ENCODE data around the gene SDK1.

SDK1 gene

GRCh38 chr7:4123823-4124222 is 822.8 kb downstream of the SDK1 start:
- no peak for DNase-seq (ENCODE audit: low read depth in 3 of 3, low spot score in 1 of 3)

DNA sequence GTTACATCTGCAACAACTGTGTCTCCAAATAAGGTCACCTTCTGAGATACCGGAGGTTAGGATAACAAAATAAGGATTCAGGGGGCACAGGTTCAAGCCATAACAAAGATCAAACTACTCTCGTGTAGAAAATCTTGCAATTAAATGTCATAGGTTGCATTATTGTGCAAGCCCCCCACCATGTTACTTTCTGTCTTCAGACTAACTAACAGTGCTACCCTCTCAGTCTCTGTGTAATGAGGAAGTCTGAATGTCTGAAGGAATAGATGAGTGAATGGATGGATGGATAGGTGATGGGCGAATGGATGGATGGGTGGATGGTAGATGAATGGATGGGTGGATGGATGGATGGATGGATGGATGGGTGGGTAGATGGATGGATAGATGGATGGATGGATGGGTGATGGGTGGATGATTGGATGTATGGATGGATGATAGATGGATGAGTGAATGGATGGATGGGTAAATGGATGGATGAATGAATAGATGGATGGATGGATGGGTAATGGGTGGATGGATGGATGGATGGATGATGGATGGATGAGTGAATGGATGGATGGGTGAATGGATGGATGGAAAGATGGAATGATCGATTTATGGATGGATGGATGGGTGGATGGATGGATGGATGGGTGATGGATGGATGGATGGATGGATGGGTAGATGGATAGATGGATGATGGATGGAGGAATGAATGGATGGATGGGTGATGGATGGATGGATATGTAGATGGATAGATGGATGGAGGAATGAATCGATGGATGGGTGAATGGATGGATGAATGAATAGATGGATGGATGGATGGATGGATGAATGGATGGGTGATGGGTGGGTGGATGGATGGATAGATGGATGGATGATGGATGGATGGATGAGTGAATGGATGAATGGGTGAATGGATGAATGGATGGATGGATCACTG is 823.8 kb downstream of the SDK1 start:
- DNase-seq (ENCODE audit: low read depth in 3 of 3, low spot score in 1 of 3) = no peak

DNA sequence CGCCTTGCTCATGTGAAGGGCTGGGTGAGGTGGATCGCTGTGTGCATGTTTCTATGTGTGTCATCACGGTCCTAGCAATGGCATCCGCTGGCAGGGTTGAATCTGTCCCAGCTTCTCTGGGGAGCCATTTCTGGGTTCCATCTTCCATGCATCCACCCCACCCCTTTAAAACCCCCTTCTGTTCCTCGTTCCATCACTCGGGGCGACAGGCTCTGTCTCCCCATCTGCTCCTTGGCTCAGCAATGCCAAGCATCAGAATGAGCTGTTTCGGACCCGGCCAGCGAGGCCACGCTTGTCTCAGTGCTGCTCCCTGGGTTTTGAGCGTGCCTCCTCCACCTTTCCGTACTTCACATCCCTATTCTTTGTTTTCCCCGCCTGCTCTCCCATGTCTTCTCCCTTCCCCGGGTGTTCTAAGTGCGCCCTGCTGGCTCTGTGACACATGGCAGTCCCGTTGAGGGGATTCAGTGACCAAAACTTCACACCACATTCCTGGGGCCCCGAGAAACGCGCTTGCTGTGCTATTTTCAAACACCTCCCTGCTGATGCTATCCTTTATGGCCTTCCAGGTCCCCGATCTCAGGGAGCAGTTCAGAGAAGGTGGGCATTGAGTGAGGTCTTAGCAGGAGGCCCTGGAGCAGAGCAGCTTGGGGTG is 827.0 kb downstream of the SDK1 start:
- no peak for DNase-seq (ENCODE audit: low read depth in 3 of 3, low spot score in 1 of 3)

DNA sequence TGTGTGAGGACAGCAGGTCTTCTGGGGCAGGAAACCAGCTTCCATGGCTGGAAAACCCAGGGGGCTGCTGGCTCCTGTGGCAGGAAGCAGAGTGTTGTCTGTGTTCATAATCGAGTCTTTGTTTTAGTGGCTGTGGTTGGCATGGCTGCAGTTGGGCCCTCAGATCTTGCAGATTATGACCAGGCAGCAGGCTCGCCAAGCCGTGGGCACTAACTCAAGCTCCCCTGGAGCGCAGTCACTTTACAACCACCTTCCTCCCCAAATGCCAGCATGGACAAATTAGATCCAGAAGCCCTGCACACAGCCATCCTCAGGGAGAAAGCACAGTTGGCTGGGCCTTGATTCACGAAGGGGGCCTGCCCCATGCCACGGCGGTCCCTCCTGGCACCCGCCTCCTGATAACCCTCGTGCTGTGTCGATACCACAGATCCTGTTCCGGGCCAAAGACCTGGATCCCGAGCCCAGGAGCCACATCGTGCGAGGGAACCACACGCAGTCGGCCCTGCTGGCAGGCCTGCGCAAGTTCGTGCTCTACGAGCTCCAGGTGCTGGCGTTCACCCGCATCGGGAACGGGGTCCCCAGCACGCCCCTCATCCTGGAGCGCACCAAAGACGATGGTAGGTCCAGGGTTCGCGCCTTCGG is 828.5 kb downstream of the SDK1 start:
- DNase-seq (ENCODE audit: low read depth in 3 of 3, low spot score in 1 of 3) = no peak

DNA sequence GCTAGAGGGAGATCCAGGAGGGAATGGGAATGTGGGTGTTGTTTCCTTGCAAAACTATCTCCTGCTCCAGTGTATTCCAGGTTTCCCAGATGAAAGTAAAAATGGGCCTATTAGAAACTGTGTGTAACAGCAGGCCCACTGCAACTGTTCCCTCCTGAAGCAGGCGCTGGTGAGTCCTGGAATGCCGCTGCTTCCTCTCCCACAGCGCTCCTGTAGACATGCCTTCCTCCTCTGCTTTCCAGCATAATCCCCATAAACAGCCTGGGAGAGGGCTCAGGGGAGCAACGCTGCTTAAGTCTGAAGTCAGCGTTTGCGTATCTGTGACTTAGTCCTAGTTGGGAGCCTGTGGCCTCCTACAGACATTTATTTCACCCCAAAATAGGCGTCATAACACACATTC is 830.0 kb downstream of the SDK1 start:
- no peak for DNase-seq (ENCODE audit: low read depth in 3 of 3, low spot score in 1 of 3)

DNA sequence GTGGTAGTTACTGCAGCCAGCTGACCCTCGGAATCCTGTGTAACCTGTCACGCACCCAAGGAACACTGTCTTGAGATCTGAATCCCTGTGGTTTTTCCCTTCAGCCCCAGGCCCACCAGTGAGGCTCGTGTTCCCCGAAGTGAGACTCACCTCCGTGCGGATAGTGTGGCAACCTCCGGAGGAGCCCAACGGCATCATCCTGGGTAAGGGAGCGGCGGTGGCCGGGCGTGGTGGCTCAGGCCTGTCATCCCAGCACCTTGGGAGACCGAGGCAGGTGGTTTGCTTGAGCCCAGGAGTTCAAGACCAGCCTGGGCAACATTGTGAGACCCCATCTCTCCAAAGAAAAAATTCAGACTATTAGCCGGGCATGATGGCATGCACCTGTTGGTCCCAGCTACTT is 831.2 kb downstream of the SDK1 start:
- no peak for DNase-seq (ENCODE audit: low read depth in 3 of 3, low spot score in 1 of 3)

DNA sequence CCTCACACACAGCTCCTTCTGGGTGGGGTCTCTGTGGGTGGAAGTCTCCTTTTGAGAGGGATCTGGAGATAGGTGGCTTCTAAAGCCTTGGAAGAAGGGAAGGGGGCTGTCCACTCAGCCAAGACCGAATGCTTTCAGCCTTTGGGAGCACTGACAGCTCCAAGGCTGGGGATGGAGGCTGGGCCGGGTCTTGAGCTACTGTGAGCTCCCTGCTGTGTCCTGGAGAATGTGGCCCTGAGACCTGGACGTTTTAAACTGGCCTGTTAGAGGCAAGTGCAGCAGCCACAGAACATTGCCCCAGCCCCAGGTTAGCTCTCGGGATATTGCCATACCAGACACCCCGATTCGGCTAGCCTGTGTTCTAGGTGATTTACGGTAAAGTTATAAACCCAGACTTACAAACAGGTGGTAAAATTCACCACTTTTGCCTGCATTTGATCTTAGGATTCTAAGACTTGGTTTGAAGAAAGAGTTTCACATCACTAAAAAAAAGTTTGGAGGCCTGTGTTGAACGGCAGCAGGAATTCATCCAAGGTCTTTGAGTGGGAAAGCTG is 832.5 kb downstream of the SDK1 start:
- no peak for DNase-seq (ENCODE audit: low read depth in 3 of 3, low spot score in 1 of 3)

GRCh38 chr7:4134204-4134603 is 833.2 kb downstream of the SDK1 start:
- DNase-seq (ENCODE audit: low read depth in 3 of 3, low spot score in 1 of 3) = no peak

DNA sequence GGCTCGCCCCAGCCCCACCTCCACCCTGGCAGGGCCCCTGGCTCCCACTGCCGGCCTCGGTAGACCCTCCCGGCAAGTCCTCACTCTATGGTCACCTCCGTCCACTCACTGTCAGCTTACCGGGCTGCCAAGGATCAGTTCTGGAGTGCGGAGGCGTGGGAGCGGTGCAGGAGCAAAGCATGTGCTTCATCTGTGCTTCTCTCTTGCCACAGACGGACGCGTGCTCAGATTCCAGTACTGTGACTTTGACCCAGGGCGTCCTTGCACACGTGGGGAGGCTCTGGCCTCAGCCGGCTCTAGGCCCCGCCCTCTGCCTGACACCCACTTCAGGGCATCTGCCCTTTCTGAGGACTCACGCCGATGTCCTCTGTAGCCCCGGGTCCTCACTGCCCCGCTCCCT is 833.6 kb downstream of the SDK1 start:
- no peak for DNase-seq (ENCODE audit: low read depth in 3 of 3, low spot score in 1 of 3)

- DNase-seq (ENCODE audit: low read depth in 3 of 3, low spot score in 1 of 3) = no peak
Measured at GRCh38 chr7:4135301-4135700, 834.2 kb downstream of the SDK1 start.

DNA sequence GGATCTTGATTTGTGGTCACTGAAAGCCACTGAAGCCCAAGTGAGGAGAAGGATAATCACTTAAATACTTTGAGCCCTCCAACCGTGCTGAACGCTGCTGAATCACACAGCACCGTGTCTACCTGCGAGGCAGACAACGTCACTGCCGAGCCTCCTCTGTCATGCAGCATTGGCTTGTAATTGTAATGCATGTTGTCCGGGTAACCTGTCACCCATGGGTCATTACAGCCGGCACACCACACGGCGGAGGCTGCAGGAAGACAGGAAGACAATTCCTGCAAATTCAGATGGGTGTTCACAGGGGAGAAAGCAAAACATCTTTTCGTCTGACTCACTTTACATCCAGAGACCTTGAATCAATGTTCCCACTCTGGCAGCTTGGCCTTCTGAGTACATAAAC is 835.0 kb downstream of the SDK1 start:
- no peak for DNase-seq (ENCODE audit: low read depth in 3 of 3, low spot score in 1 of 3)

GRCh38 chr7:4136501-4137110 is 835.6 kb downstream of the SDK1 start:
- DNase-seq (ENCODE audit: low read depth in 3 of 3, low spot score in 1 of 3) = no peak

DNA sequence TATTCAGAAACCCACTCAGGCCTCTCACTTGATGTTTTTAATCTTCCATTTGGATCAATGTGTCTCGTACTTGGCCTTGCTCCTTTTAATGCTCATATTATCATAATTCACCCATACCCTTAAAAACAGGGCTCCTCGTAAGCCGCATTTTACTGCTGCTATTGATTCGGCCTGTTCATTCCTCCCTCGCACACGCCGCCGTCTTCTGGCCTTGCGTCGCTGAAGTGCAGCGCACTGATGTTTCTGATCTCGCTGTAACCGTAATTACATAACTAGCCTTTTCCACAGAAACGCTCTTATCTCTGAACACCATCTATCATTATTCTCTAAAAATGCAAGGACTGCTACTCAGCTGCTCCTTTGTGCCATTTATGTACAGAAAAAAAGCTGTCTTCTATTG is 836.5 kb downstream of the SDK1 start:
- DNase-seq (ENCODE audit: low read depth in 3 of 3, low spot score in 1 of 3) = no peak

GRCh38 chr7:4138866-4139265 is 837.8 kb downstream of the SDK1 start:
- DNase-seq (ENCODE audit: low read depth in 3 of 3, low spot score in 1 of 3) = no peak

DNA sequence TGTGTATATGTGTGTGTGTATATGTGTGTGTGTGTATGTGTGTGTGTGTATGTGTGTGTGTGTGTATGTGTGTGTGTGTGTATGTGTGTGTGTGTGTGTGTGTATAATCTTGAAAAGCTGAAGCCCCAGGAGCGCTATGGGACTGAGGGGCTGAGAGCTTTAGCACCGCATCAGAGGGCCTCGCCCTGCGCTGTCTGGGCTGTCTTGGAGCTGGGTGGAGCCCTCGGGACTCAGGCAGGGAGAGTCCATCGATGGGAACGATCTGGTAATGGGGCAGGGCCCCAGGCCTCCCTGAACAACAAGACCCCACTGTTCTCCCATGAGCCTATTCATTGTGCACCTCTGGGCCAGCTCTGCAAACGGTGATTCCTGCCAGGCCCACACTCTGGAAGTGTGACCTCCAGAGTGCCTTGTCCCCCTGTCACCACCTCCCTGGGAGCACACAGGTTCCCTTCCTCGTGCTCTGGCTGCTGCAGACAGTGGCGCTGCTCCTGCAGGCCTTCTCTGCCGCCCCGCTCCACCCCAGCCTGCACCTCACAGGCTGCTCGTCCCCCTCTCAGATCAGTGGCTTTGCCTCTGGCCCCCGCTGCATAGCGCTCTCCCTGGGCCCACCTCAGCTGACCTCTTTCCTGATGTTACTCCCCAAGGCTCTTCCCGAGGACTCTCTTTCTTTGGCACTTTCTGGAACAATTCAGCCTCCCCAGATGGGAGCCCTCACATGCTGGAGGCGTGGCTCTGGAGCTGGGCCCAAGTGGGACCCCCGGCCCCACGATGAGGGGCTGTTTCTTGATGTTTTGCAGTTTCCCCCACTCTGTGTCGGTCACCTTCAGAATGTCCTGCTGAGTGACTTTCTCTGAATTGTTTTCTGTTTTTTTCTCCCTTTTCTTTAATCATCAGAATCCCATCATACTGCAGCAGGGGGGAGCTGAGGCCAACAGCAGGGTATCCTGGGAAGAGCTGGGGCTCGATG is 838.9 kb downstream of the SDK1 start:
- no peak for DNase-seq (ENCODE audit: low read depth in 3 of 3, low spot score in 1 of 3)

DNA sequence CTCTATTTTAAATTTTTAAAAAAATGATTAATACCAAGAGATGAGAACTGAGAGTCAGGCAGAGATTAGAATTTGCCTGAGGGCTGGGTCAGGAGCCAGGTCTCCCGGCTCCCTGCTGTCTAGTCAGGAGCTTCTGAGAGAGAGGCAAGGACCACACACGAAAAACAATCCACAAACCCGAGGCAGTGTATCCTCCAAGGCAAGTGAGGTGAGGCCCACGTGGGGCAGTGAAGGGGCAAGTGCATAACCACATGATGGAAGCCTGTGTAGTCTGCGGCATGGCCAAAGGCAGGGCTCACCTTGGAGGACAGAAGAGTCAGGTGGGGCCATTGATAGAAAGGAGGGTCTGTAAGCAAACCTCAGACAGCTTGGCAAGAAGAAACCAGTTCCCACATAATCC is 839.9 kb downstream of the SDK1 start:
- no peak for DNase-seq (ENCODE audit: low read depth in 3 of 3, low spot score in 1 of 3)

GRCh38 chr7:4143006-4143405 is 842.0 kb downstream of the SDK1 start:
- no peak for DNase-seq (ENCODE audit: low read depth in 3 of 3, low spot score in 1 of 3)

- no peak for DNase-seq (ENCODE audit: low read depth in 3 of 3, low spot score in 1 of 3)
Measured at GRCh38 chr7:4143511-4144171, 842.6 kb downstream of the SDK1 start.

- DNase-seq (ENCODE audit: low read depth in 3 of 3, low spot score in 1 of 3) = no peak
Measured at GRCh38 chr7:4144172-4144701, 843.2 kb downstream of the SDK1 start.
